Measurements from ENCODE around the gene HIBCH. TPM values are rescaled to one million over a fixed set of nuclear protein-coding genes. Genes with fewer than 3 reads are reported as not detected.

The HIBCH gene
- total and polyA plus RNA-seq, 9 of the 15 experiments (the other 6 are each of a cell fraction or from before 2014, with no cell fraction given), result 17.0 to 65.4 (median 28.3) TPM

DNA sequence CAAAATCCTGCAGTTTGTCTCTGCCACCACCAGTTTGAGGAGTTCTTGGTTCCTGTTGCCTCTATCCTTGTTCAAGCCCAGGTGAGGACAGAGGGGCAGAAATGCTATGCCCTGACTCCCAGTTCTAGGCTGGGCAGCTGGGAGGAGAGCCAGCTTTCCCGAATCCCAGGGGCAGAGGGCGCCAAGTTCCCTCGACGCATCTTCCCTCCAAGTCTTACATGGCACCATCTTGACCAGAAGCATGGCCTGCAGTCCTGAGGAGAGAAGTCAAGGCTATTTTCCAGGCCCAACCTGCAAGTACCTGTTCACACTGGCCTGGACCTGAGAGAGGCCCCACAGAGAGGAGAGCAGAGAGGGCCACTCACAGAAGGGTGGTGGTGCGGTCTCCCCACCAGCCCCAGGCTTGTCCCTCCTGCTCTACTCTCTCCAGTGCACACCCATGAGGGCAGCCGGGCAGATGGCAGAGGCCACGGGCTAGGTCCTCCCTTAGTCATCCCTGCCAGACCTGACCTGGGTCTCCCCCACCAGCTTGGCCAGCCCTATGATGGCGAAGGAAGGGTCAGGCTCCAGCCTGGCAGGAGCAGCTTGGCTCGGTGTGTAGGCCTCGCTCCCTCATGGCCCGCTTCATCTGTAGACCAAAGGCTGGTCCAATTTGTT, 141.4 kb downstream of the HIBCH start:
- Histone ChIP-seq H4K20me1 (replicated peaks; ENCODE audit: control insufficient read depth, insufficient read depth, low read length) (no peaks in the 10 kb centered on the region; the same call in 1 of the 2 replicates), H3K79me2 (ENCODE audit: control insufficient read depth, insufficient read depth, low read length) (peaks cover 28% of the 10 kb centered on the region), H3K9me3 (replicated peaks; ENCODE audit: control insufficient read depth, insufficient read depth, low read depth, low read length) (no peaks in the 10 kb centered on the region), H3K4me3 (no peak overlapping the region), H3K27me3 (ENCODE audit: control insufficient read depth in 2 of 2, insufficient read depth in 2 of 2, low read length in 2 of 2) (no peaks in the 10 kb centered on the region), H3K27ac (ENCODE audit: extremely low read depth, low read depth, low read length) (no peak overlapping the region), H3K4me2 (ENCODE audit: insufficient read depth, low read length) (no peak overlapping the region), H3K9me1 (ENCODE audit: control insufficient read depth, insufficient read depth, low read length) (no peaks in the 10 kb centered on the region), H2AFZ (ENCODE audit: low read depth, low read length) (peak overlapping the region; percentile 88), H3K9ac (ENCODE audit: insufficient read depth in 1 of 2, low read depth in 2 of 2, low read length in 2 of 2) (0 out of 4 replicates have a peak overlapping the region, but pooled peaks of 1 of the 2 experiments have one; percentile 20), H3K36me3 (ENCODE audit: control insufficient read depth, insufficient read depth, low read length) (peaks cover 5% of the 10 kb centered on the region; the same call in 2 of the 3 replicates), H3K4me1 (replicated peaks in 1 of 2; ENCODE audit: control insufficient read depth in 2 of 2, insufficient read depth in 2 of 2, low read length in 2 of 2) (peaks cover 13 to 14% of the 10 kb centered on the region in 2 experiments; a peak in 4 of 5 replicates)
- DNase-seq (ENCODE audit: extremely low read depth in 1 of 4, low spot score in 3 of 4) (no peak), FAIRE-seq (no peak), ATAC-seq (no peak)
- no TSS peak for BruUV-seq (replicated peaks)
- CTCF ChIA-PET (ENCODE audit: low intra/inter-chr PET ratio), result interaction anchor here (0.7 kb wide), 1 partner anchor 145 kb away, joined by 3 read pairs; no protein-coding TSS in a partner anchor
- WGBS (ENCODE audit: insufficient coverage, low coverage, missing lambda C conversion rate), result 100% methylated on average over 7 of the region's 11 CpGs
- intact Hi-C loops (cut with micrococcal nuclease) (no loop called here), in situ Hi-C loops (cut with MboI) (no loop called here)
- TF ChIP-seq SIRT6 (IDR thresholded peaks at IDR 0.05; ENCODE audit: low read depth, low read length) (no peak), HEY1 (CRISPR knock-in tag; IDR thresholded peaks at IDR 0.05; ENCODE audit: borderline replicate concordance) (no peak)
- TF ChIP-seq, protein P1, sequence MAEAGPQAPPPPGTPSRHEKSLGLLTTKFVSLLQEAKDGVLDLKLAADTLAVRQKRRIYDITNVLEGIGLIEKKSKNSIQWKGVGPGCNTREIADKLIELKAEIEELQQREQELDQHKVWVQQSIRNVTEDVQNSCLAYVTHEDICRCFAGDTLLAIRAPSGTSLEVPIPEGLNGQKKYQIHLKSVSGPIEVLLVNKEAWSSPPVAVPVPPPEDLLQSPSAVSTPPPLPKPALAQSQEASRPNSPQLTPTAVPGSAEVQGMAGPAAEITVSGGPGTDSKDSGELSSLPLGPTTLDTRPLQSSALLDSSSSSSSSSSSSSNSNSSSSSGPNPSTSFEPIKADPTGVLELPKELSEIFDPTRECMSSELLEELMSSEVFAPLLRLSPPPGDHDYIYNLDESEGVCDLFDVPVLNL (CRISPR knock-in tag; IDR thresholded peaks at IDR 0.05; ENCODE audit: low read depth), result no peak
- POLR2A ChIA-PET, result no interaction called here

Measured in K562 (cell line).